H1 (cell line): ENCODE data around the gene CFAP58. TPM values are rescaled to one million over a fixed set of nuclear protein-coding genes. Genes with fewer than 3 reads are reported as not detected.
A peak's percentile ranks its signal among the peaks of the same experiment; 100 is the strongest.

Experiments used
- CTCF ChIA-PET: fragments of 300-600 bp; sonication (Branson Sonifier 250); formaldehyde crosslinking; loops from one replicate; lab custom pipeline; 2021; ENCODE audit not compliant: partially characterized antibody; lab: Charles Lee
- POLR2A ChIA-PET: fragments of 300-600 bp; sonication (Branson Sonifier 250); formaldehyde crosslinking; loops from one replicate; lab custom pipeline; 2021; ENCODE audit warnings: inconsistent platforms; ENCODE audit not compliant: partially characterized antibody; lab: Charles Lee
- DNase-seq, 2 experiments: peaks; one replicate each; pipeline versions ENCODE4 v3.0.0 to v3.0.0-alpha.2; 2010 to 2022; ENCODE audit warnings: low spot score in 2 of 2, low read depth in 1 of 2, mixed read lengths in 1 of 2
- FAIRE-seq: peaks from 2 replicates; lab custom pipeline; 2011; peaks lifted over from hg19 to GRCh38; lab: Jason Lieb, UNC
- H2AFZ ChIP-seq: 2 replicates; pipeline ENCODE4 v1.8.1; 2012; ENCODE audit warnings: low read length, inconsistent platforms
- H2AK5ac ChIP-seq: 2 replicates; pipeline ENCODE4 v1.6.1; 2013; ENCODE audit warnings: low read depth, low read length
- H2BK120ac ChIP-seq: replicated peaks from 2 replicates; pipeline ENCODE3; 2013; ENCODE audit warnings: low read depth, low read length, inconsistent platforms
- H2BK12ac ChIP-seq: 2 replicates; pipeline ENCODE4 v1.6.1; 2013; ENCODE audit warnings: low read depth, low read length
- H2BK15ac ChIP-seq: 2 replicates; pipeline ENCODE4 v1.6.1; 2013; ENCODE audit warnings: low read length
- H2BK20ac ChIP-seq: 2 replicates; pipeline ENCODE4 v1.6.1; 2013; ENCODE audit warnings: low read length
- H2BK5ac ChIP-seq: 2 replicates; pipeline ENCODE4 v1.6.1; 2013; ENCODE audit warnings: low read depth, low read length
- H3K14ac ChIP-seq: 2 replicates; pipeline ENCODE4 v1.6.1; 2013; ENCODE audit warnings: inconsistent platforms; ENCODE audit not compliant: insufficient read length
- H3K18ac ChIP-seq: 2 replicates; pipeline ENCODE4 v1.6.1; 2013; ENCODE audit warnings: low read length; ENCODE audit errors: extremely low read depth
- H3K23ac ChIP-seq: 2 replicates; pipeline ENCODE4 v1.6.1; 2013; ENCODE audit warnings: inconsistent platforms; ENCODE audit not compliant: insufficient read length
- H3K23me2 ChIP-seq: 2 replicates; pipeline ENCODE4 v1.6.1; 2013; ENCODE audit warnings: low read depth, low read length
- H3K27ac ChIP-seq: 2 replicates; pipeline ENCODE4 v1.6.1; 2011; ENCODE audit warnings: low read depth, low read length, inconsistent platforms
- H3K27me3 ChIP-seq, 4 experiments: replicated peaks in 1 of 4; 1 replicate in 1 of 4; 2 replicates in 3 of 4; pipeline versions ENCODE4 v1.6.1 to v1.8.1; 2011 to 2013; ENCODE audit warnings: low read length in 3 of 4, mild to moderate bottlenecking in 3 of 4, inconsistent platforms in 2 of 4, mixed read lengths in 2 of 4, moderate library complexity in 1 of 4; ENCODE audit not compliant: control insufficient read depth in 3 of 4, insufficient read depth in 3 of 4; ENCODE audit errors: extremely low read depth in 1 of 4
- H3K36me3 ChIP-seq, 4 experiments: 2 replicates each; pipeline versions ENCODE4 v1.6.1 to v1.8.1; 2011 to 2013; ENCODE audit warnings: mild to moderate bottlenecking in 4 of 4, low read length in 3 of 4, moderate library complexity in 2 of 4, control low read depth in 1 of 4, inconsistent platforms in 1 of 4; ENCODE audit not compliant: insufficient read depth in 4 of 4, control insufficient read depth in 2 of 4
- H3K4ac ChIP-seq: replicated peaks from 2 replicates; pipeline ENCODE3; 2013; ENCODE audit warnings: low read length, low read depth, mixed read lengths, inconsistent platforms; ENCODE audit not compliant: insufficient read length
- H3K4me1 ChIP-seq, 4 experiments: replicated peaks in 1 of 4; 1 replicate in 1 of 4; 2 replicates in 3 of 4; pipeline versions ENCODE4 v1.6.1 to v1.8.1; 2011 to 2013; ENCODE audit warnings: low read length in 3 of 4, inconsistent platforms in 2 of 4, mixed read lengths in 1 of 4; ENCODE audit not compliant: insufficient read depth in 4 of 4, control insufficient read depth in 3 of 4
- H3K4me2 ChIP-seq, 2 experiments: 2 replicates each; pipeline versions ENCODE4 v1.6.1 to v1.8.1; 2011 to 2013; ENCODE audit warnings: low read depth in 2 of 2, low read length in 2 of 2, control low read depth in 1 of 2, inconsistent platforms in 1 of 2, mild to moderate bottlenecking in 1 of 2; ENCODE audit not compliant: insufficient read depth in 1 of 2
- H3K4me3 ChIP-seq, 4 experiments: fragments of 200-600, 300-600 bp in 1 of 4; sonication (generic), shearing (Covaris generic), sonication (Bioruptor Twin) in 1 of 4; 2 replicates each; pipeline versions ENCODE4 v1.5.1 to v1.8.1; 2011 to 2016; ENCODE audit warnings: low read length in 4 of 4, low read depth in 3 of 4, control low read depth in 2 of 4, inconsistent platforms in 2 of 4, mild to moderate bottlenecking in 2 of 4, mixed read lengths in 1 of 4, moderate library complexity in 1 of 4; ENCODE audit not compliant: insufficient read depth in 2 of 4; ENCODE audit errors: extremely low read depth in 1 of 4
- H3K56ac ChIP-seq: replicated peaks from 2 replicates; pipeline ENCODE3; 2013; ENCODE audit warnings: low read depth, mild to moderate bottlenecking, mixed read lengths, low read length, inconsistent platforms; ENCODE audit not compliant: insufficient read length
- H3K79me1 ChIP-seq: 2 replicates; pipeline ENCODE4 v1.6.1; 2013; ENCODE audit warnings: low read depth, low read length, control low read depth
- H3K79me2 ChIP-seq, 2 experiments: 2 replicates each; pipeline versions ENCODE4 v1.6.1 to v1.8.1; 2012 to 2013; ENCODE audit warnings: low read length in 2 of 2, mild to moderate bottlenecking in 2 of 2, inconsistent platforms in 1 of 2; ENCODE audit not compliant: insufficient read depth in 2 of 2, control insufficient read depth in 1 of 2
- H3K9ac ChIP-seq, 4 experiments: replicated peaks in 1 of 4; 1 replicate in 1 of 4; 2 replicates in 3 of 4; pipeline versions ENCODE4 v1.6.1 to v1.8.1; 2011 to 2013; ENCODE audit warnings: low read depth in 3 of 4, low read length in 3 of 4, control low read depth in 2 of 4, mild to moderate bottlenecking in 2 of 4, moderate library complexity in 2 of 4, inconsistent platforms in 1 of 4; ENCODE audit errors: extremely low read depth in 1 of 4
- H3K9me3 ChIP-seq, 2 experiments: 2 replicates each; pipeline versions ENCODE4 v1.6.1 to v1.8.1; 2012 to 2013; ENCODE audit warnings: mild to moderate bottlenecking in 2 of 2, moderate library complexity in 2 of 2, control low read depth in 1 of 2, inconsistent platforms in 1 of 2, low read depth in 1 of 2, low read length in 1 of 2, mixed read lengths in 1 of 2; ENCODE audit not compliant: insufficient read depth in 2 of 2
- H4K20me1 ChIP-seq, 2 experiments: replicated peaks in 1 of 2; 2 replicates each; pipeline versions ENCODE3 to v1.8.1; 2011 to 2013; ENCODE audit warnings: inconsistent platforms in 2 of 2, low read length in 2 of 2, mild to moderate bottlenecking in 1 of 2; ENCODE audit not compliant: insufficient read depth in 2 of 2, control insufficient read depth in 1 of 2
- H4K5ac ChIP-seq: 2 replicates; pipeline ENCODE4 v1.6.1; 2013; ENCODE audit warnings: low read length, low read depth, mixed read lengths, inconsistent platforms; ENCODE audit not compliant: insufficient read length
- H4K8ac ChIP-seq: 2 replicates; pipeline ENCODE4 v1.8.0; 2013; ENCODE audit warnings: mild to moderate bottlenecking, moderate library complexity, low read length, inconsistent platforms; ENCODE audit not compliant: insufficient read depth; ENCODE audit errors: extremely low read depth
- H4K91ac ChIP-seq: replicated peaks from 2 replicates; pipeline ENCODE3; 2013; ENCODE audit warnings: low read length, mixed read lengths, inconsistent platforms; ENCODE audit not compliant: insufficient read length
- BCL11A ChIP-seq, 2 experiments: IDR thresholded peaks; one replicate each; pipeline ENCODE4 v1.6.1; 2011; ENCODE audit warnings: low read depth in 2 of 2, low read length in 2 of 2, mild to moderate bottlenecking in 2 of 2
- SP2 ChIP-seq: IDR thresholded peaks from 2 replicates; pipeline ENCODE4 v1.6.1; 2012; ENCODE audit warnings: mild to moderate bottlenecking, low read length, inconsistent platforms
- USF2 ChIP-seq: IDR thresholded peaks from 2 replicates; pipeline ENCODE4 v1.6.1; 2011; ENCODE audit warnings: low read length, improper control_type of control experiment
- WGBS, 2 experiments: shearing (Covaris generic) in 1 of 2; methylation state at CpG; one replicate each; pipeline versions ENCODE4 v1.1.6 to v1.1.7; 2013 to 2015; ENCODE audit warnings: low lambda C conversion rate in 2 of 2, mixed read lengths in 2 of 2, inconsistent platforms in 1 of 2, low coverage in 1 of 2, missing lambda C conversion rate in 1 of 2; ENCODE audit not compliant: insufficient replicate concordance in 2 of 2, insufficient coverage in 1 of 2, insufficient read length in 1 of 2; ENCODE audit errors: extremely low coverage in 1 of 2, missing lambda C conversion rate in 1 of 2; 5-methylcytosine and 5-hydroxymethylcytosine counted together
- polyA plus RNA-seq, 7 experiments: library from polyadenylated mRNA; depleted of rRNA in 3 of 7; stranded (reverse) in 5 of 7; unstranded in 2 of 7; fragments of >200 nt in 5 of 7; fragments of 200-250 nt in 2 of 7; gene quantifications; 1 replicate in 5 of 7; 2 replicates in 1 of 7; 4 replicates in 1 of 7; pipeline versions ENCODE4 v1.2.1 to v1.2.3, GENCODE V29; 2011 to 2013; ENCODE audit warnings: missing spikeins in 2 of 7, mixed read lengths in 2 of 7
- total RNA-seq: library from RNA; stranded (reverse); fragmentation: NEBNext Ultra II Directional; extraction: Animal tissue kit (Norgen Biotek cat#: 25700); gene quantifications from 2 replicates; pipeline ENCODE4 v1.2.1, GENCODE V29; 2021

The CFAP58 gene
- total and polyA plus RNA-seq, 2 of the 8 experiments (the other 6 are each of a cell fraction or from before 2014, with no cell fraction given): 0.32 to 0.71 TPM

- Histone ChIP-seq H3K23me2 (no peaks in the 10 kb centered on the region), H4K91ac (peak overlapping the region; percentile 63), H3K4me1 (peaks cover 15 to 56% (median 41%) of the 10 kb centered on the region in 4 experiments), H3K79me2 (peaks cover 4 to 100% of the 10 kb centered on the region in 2 experiments; a peak in 3 of 4 replicates), H3K56ac (no peak overlapping the region), H3K36me3 (no peaks in the 10 kb centered on the region), H2BK20ac (0 out of 2 replicates have a peak overlapping the region, but pooled peaks have one; percentile 15), H3K4me3 (peak overlapping the region in 1 of 4 experiments; percentile 14; a peak in 1 of 8 replicates), H3K4ac (peak overlapping the region; percentile 17), H3K9ac (no peak overlapping the region), H3K23ac (no peak overlapping the region), H2AFZ (no peak overlapping the region), H2BK120ac (no peak overlapping the region), H3K18ac (peak overlapping the region; percentile 53; the same call in 1 of the 2 replicates), H4K5ac (no peak overlapping the region), H4K8ac (no peak overlapping the region), H3K27ac (no peak overlapping the region), H3K79me1 (peaks cover 55% of the 10 kb centered on the region), H2BK12ac (peak overlapping the region; percentile 46; the same call in 1 of the 2 replicates), H4K20me1 (peaks cover 2 to 14% of the 10 kb centered on the region in 2 experiments), H3K14ac (no peak overlapping the region), H2AK5ac (no peak overlapping the region), H3K27me3 (no peaks in the 10 kb centered on the region), H3K4me2 (peak overlapping the region; percentile 26 to 28; a peak in 2 of 4 replicates), H2BK15ac (no peak overlapping the region), H3K9me3 (no peaks in the 10 kb centered on the region), H2BK5ac (peak overlapping the region; percentile 11; the same call in 1 of the 2 replicates)
- no peak for DNase-seq
- FAIRE-seq: no peak
- 62% methylated on average over 7 of the region's 7 CpGs; no CpG with 5 or more reads in 1 of the 2 experiments for WGBS, 2 experiments
- TF ChIP-seq SP2 (no peak), USF2 (no peak), BCL11A (IDR thresholded peaks at IDR 0.05; ENCODE audit: low read depth in 2 of 2, low read length in 2 of 2) (no peak)
- CTCF ChIA-PET: interaction anchor here (1.0 to 18.5 kb wide), 11 partner anchors 9 to 258 kb away, joined by 3 to 166 read pairs (median 15); partner anchors contain the start of genes CFAP58 and ITPRIP
- POLR2A ChIA-PET: interaction anchor here (1.3 to 3.5 kb wide), 5 partner anchors 9 to 26 kb away, joined by 3 to 19 read pairs (median 5); partner anchors contain the start of gene ITPRIP
These were observed 31.2 kb upstream of the CFAP58 start for GRCh38 chr10:104322416-104322782.
